ENCODE results near the gene OSTF1.
A peak's percentile ranks its signal among the peaks of the same experiment; 100 is the strongest.

The OSTF1 gene

GRCh38 chr9:75101004-75101588 lies 12.8 kb downstream of the OSTF1 start:
- H3K9ac ChIP-seq (ENCODE audit: low read length): no peak overlapping the region
- H4K8ac ChIP-seq (ENCODE audit: low read length): no peak overlapping the region
- H2AK5ac ChIP-seq (ENCODE audit: low read length, severe bottlenecking): no peak overlapping the region
- H3K27ac ChIP-seq (ENCODE audit: low read length, poor library complexity, severe bottlenecking): no peak overlapping the region
- no peaks in the 10 kb centered on the region for H3K36me3 ChIP-seq (ENCODE audit: control insufficient read depth in 1 of 2, insufficient read depth in 2 of 2, low read depth in 1 of 2, low read length in 2 of 2)
- no peak overlapping the region for H3K14ac ChIP-seq (ENCODE audit: low read length in 2 of 2)
- H2BK120ac ChIP-seq (ENCODE audit: low read depth, low read length): no peak overlapping the region
- no peak overlapping the region for H2BK12ac ChIP-seq (ENCODE audit: low read length in 2 of 2)
- peaks cover 38% of the 10 kb centered on the region for H3K79me1 ChIP-seq (replicated peaks; ENCODE audit: low read length, poor library complexity, severe bottlenecking)
- no peaks in the 10 kb centered on the region for H3K27me3 ChIP-seq (ENCODE audit: control insufficient read depth in 1 of 2, insufficient read depth in 1 of 2, low read length in 2 of 2)
- peak overlapping the region in 1 of 2 experiments; percentile 6 for H3K18ac ChIP-seq (ENCODE audit: low read depth in 1 of 2, low read length in 2 of 2)
- no peak overlapping the region for H3K4ac ChIP-seq (ENCODE audit: low read depth in 1 of 2, low read length in 2 of 2)
- no peak overlapping the region for H4K91ac ChIP-seq (ENCODE audit: low read length)
- H3K9me3 ChIP-seq (ENCODE audit: control insufficient read depth, low read length): no peaks in the 10 kb centered on the region
- no peak for DNase-seq
- no peak overlapping the region for H2AFZ ChIP-seq (ENCODE audit: low read depth, low read length)
- H3K4me1 ChIP-seq (ENCODE audit: control insufficient read depth, insufficient read depth, low read depth, low read length): peaks cover 2% of the 10 kb centered on the region
- H2BK5ac ChIP-seq (ENCODE audit: low read depth, low read length, poor library complexity, severe bottlenecking): no peak overlapping the region
- WGBS: 48% methylated on average over 8 of the region's 9 CpGs
- H3K4me3 ChIP-seq (ENCODE audit: insufficient read depth in 1 of 2, low read depth in 1 of 2, low read length in 2 of 2): no peak overlapping the region
- no peak overlapping the region for H3K23ac ChIP-seq (ENCODE audit: low read length in 2 of 2)
- H3K4me2 ChIP-seq (ENCODE audit: low read length, poor library complexity, severe bottlenecking): no peak overlapping the region
- H2BK15ac ChIP-seq (ENCODE audit: low read depth, poor library complexity, severe bottlenecking): no peak overlapping the region

- no peak overlapping the region for H2AK5ac ChIP-seq (ENCODE audit: low read length, severe bottlenecking)
- no peak for DNase-seq
- no peak overlapping the region for H2BK12ac ChIP-seq (ENCODE audit: low read length in 2 of 2)
- no peak overlapping the region for H4K91ac ChIP-seq (ENCODE audit: low read length)
- H2BK120ac ChIP-seq (ENCODE audit: low read depth, low read length): no peak overlapping the region
- no peak overlapping the region for H3K4me2 ChIP-seq (ENCODE audit: low read length, poor library complexity, severe bottlenecking)
- no peak overlapping the region for H2BK15ac ChIP-seq (ENCODE audit: low read depth, poor library complexity, severe bottlenecking)
- no peaks in the 10 kb centered on the region for H3K27me3 ChIP-seq (ENCODE audit: control insufficient read depth in 1 of 2, insufficient read depth in 1 of 2, low read length in 2 of 2)
- H3K4me3 ChIP-seq (ENCODE audit: insufficient read depth in 1 of 2, low read depth in 1 of 2, low read length in 2 of 2): no peak overlapping the region
- H3K4ac ChIP-seq (ENCODE audit: low read depth in 1 of 2, low read length in 2 of 2): no peak overlapping the region
- H3K4me1 ChIP-seq (ENCODE audit: control insufficient read depth, insufficient read depth, low read depth, low read length): peaks cover 2% of the 10 kb centered on the region
- H3K79me1 ChIP-seq (replicated peaks; ENCODE audit: low read length, poor library complexity, severe bottlenecking): peaks cover 34% of the 10 kb centered on the region
- H3K14ac ChIP-seq (ENCODE audit: low read length in 2 of 2): no peak overlapping the region
- 100% methylated on average over 5 of the region's 7 CpGs for WGBS
- no peaks in the 10 kb centered on the region for H3K9me3 ChIP-seq (ENCODE audit: control insufficient read depth, low read length)
- H3K23ac ChIP-seq (ENCODE audit: low read length in 2 of 2): no peak overlapping the region
- no peak overlapping the region for H3K9ac ChIP-seq (ENCODE audit: low read length)
- no peak overlapping the region for H2AFZ ChIP-seq (ENCODE audit: low read depth, low read length)
- H4K8ac ChIP-seq (ENCODE audit: low read length): no peak overlapping the region
- H3K36me3 ChIP-seq (ENCODE audit: control insufficient read depth in 1 of 2, insufficient read depth in 2 of 2, low read depth in 1 of 2, low read length in 2 of 2): no peaks in the 10 kb centered on the region
- H3K27ac ChIP-seq (ENCODE audit: low read length, poor library complexity, severe bottlenecking): no peak overlapping the region
- no peak overlapping the region for H2BK5ac ChIP-seq (ENCODE audit: low read depth, low read length, poor library complexity, severe bottlenecking)
- no peak overlapping the region for H3K18ac ChIP-seq (ENCODE audit: low read depth in 1 of 2, low read length in 2 of 2)
Measured at GRCh38 chr9:75102177-75102790, 14.0 kb downstream of the OSTF1 start.

GRCh38 chr9:75104607-75105006 lies 16.3 kb downstream of the OSTF1 start:
- Histone ChIP-seq H3K4me1 (ENCODE audit: control insufficient read depth, insufficient read depth, low read depth, low read length) (peaks cover 2% of the 10 kb centered on the region), H3K18ac (ENCODE audit: low read depth in 1 of 2, low read length in 2 of 2) (no peak overlapping the region), H2BK5ac (ENCODE audit: low read depth, low read length, poor library complexity, severe bottlenecking) (no peak overlapping the region), H3K4me3 (ENCODE audit: insufficient read depth in 1 of 2, low read depth in 1 of 2, low read length in 2 of 2) (no peak overlapping the region), H3K79me1 (replicated peaks; ENCODE audit: low read length, poor library complexity, severe bottlenecking) (peaks cover 30% of the 10 kb centered on the region), H2BK120ac (ENCODE audit: low read depth, low read length) (no peak overlapping the region), H3K27me3 (ENCODE audit: control insufficient read depth in 1 of 2, insufficient read depth in 1 of 2, low read length in 2 of 2) (no peaks in the 10 kb centered on the region), H3K4me2 (ENCODE audit: low read length, poor library complexity, severe bottlenecking) (no peak overlapping the region), H3K9me3 (ENCODE audit: control insufficient read depth, low read length) (no peaks in the 10 kb centered on the region), H3K14ac (ENCODE audit: low read length in 2 of 2) (no peak overlapping the region), H4K8ac (ENCODE audit: low read length) (no peak overlapping the region), H2BK12ac (ENCODE audit: low read length in 2 of 2) (no peak overlapping the region), H3K23ac (ENCODE audit: low read length in 2 of 2) (no peak overlapping the region), H2BK15ac (ENCODE audit: low read depth, poor library complexity, severe bottlenecking) (no peak overlapping the region), H3K4ac (ENCODE audit: low read depth in 1 of 2, low read length in 2 of 2) (no peak overlapping the region), H3K27ac (ENCODE audit: low read length, poor library complexity, severe bottlenecking) (no peak overlapping the region), H2AK5ac (ENCODE audit: low read length, severe bottlenecking) (no peak overlapping the region), H3K9ac (ENCODE audit: low read length) (no peak overlapping the region), H4K91ac (ENCODE audit: low read length) (no peak overlapping the region), H3K36me3 (ENCODE audit: control insufficient read depth in 1 of 2, insufficient read depth in 2 of 2, low read depth in 1 of 2, low read length in 2 of 2) (no peaks in the 10 kb centered on the region), H2AFZ (ENCODE audit: low read depth, low read length) (no peak overlapping the region)
- 100% methylated on average over 3 of the region's 3 CpGs for WGBS
- no peak for DNase-seq

- Histone ChIP-seq H2BK15ac (ENCODE audit: low read depth, poor library complexity, severe bottlenecking) (no peak overlapping the region), H2BK12ac (ENCODE audit: low read length in 2 of 2) (no peak overlapping the region), H3K18ac (ENCODE audit: low read depth in 1 of 2, low read length in 2 of 2) (no peak overlapping the region), H2AK5ac (ENCODE audit: low read length, severe bottlenecking) (no peak overlapping the region), H3K36me3 (ENCODE audit: control insufficient read depth in 1 of 2, insufficient read depth in 2 of 2, low read depth in 1 of 2, low read length in 2 of 2) (no peaks in the 10 kb centered on the region), H3K27me3 (ENCODE audit: control insufficient read depth in 1 of 2, insufficient read depth in 1 of 2, low read length in 2 of 2) (no peaks in the 10 kb centered on the region), H3K79me1 (replicated peaks; ENCODE audit: low read length, poor library complexity, severe bottlenecking) (peaks cover 31% of the 10 kb centered on the region), H2AFZ (ENCODE audit: low read depth, low read length) (no peak overlapping the region), H3K9me3 (ENCODE audit: control insufficient read depth, low read length) (no peaks in the 10 kb centered on the region), H3K14ac (ENCODE audit: low read length in 2 of 2) (no peak overlapping the region), H3K4me2 (ENCODE audit: low read length, poor library complexity, severe bottlenecking) (no peak overlapping the region), H3K27ac (ENCODE audit: low read length, poor library complexity, severe bottlenecking) (no peak overlapping the region), H4K91ac (ENCODE audit: low read length) (no peak overlapping the region), H4K8ac (ENCODE audit: low read length) (no peak overlapping the region), H3K4ac (ENCODE audit: low read depth in 1 of 2, low read length in 2 of 2) (no peak overlapping the region), H3K9ac (ENCODE audit: low read length) (no peak overlapping the region), H3K23ac (ENCODE audit: low read length in 2 of 2) (no peak overlapping the region), H3K4me3 (ENCODE audit: insufficient read depth in 1 of 2, low read depth in 1 of 2, low read length in 2 of 2) (no peak overlapping the region), H2BK120ac (ENCODE audit: low read depth, low read length) (no peak overlapping the region), H3K4me1 (ENCODE audit: control insufficient read depth, insufficient read depth, low read depth, low read length) (peaks cover 2% of the 10 kb centered on the region), H2BK5ac (ENCODE audit: low read depth, low read length, poor library complexity, severe bottlenecking) (no peak overlapping the region)
- DNase-seq: no peak
- WGBS: 93% methylated on average over 2 of the region's 2 CpGs
Measured at GRCh38 chr9:75105019-75105540, 16.8 kb downstream of the OSTF1 start.

Measured in mesenchymal stem cell (in vitro differentiated cells and primary cell).